Measurements from ENCODE around the gene VAPB. TPM values are rescaled to one million over a fixed set of nuclear protein-coding genes. Genes with fewer than 3 reads are reported as not detected.

The VAPB gene
- total RNA-seq, 1 donor from 2014 or later: 32.4 TPM

GRCh38 chr20:58436868-58437645 lies 48.0 kb downstream of the VAPB start:
- ATAC-seq: no peak

- ATAC-seq: no peak
These were observed 50.2 kb downstream of the VAPB start for GRCh38 chr20:58438970-58439808.

GRCh38 chr20:58440021-58440767 lies 51.2 kb downstream of the VAPB start:
- no peak for ATAC-seq

- no peak for ATAC-seq
These were observed 52.7 kb downstream of the VAPB start for GRCh38 chr20:58441723-58442122.

GRCh38 chr20:58444746-58445255 lies 55.8 kb downstream of the VAPB start:
- no peak for ATAC-seq

GRCh38 chr20:58446264-58446959 lies 57.4 kb downstream of the VAPB start:
- ATAC-seq: no peak

- ATAC-seq: no peak
These were observed 57.9 kb downstream of the VAPB start for GRCh38 chr20:58446960-58447265.

GRCh38 chr20:58447511-58448391 lies 58.7 kb downstream of the VAPB start:
- ATAC-seq: peak; percentile 55

GRCh38 chr20:58448958-58449357 lies 59.9 kb downstream of the VAPB start:
- no peak for ATAC-seq

GRCh38 chr20:58449681-58450221 lies 60.7 kb downstream of the VAPB start:
- ATAC-seq: no peak

- ATAC-seq: no peak
These were observed 61.2 kb downstream of the VAPB start for GRCh38 chr20:58450254-58450653.

- ATAC-seq: no peak
These were observed 63.7 kb downstream of the VAPB start for GRCh38 chr20:58452667-58453255.

- no peak for ATAC-seq
These were observed 64.4 kb downstream of the VAPB start for GRCh38 chr20:58453391-58453790.

GRCh38 chr20:58454460-58454859 lies 65.4 kb downstream of the VAPB start:
- ATAC-seq: no peak

GRCh38 chr20:58457083-58457695 lies 68.2 kb downstream of the VAPB start:
- ATAC-seq: peak; percentile 45

- ATAC-seq: peak; percentile 14
These were observed 69.5 kb downstream of the VAPB start for GRCh38 chr20:58458342-58459057.

- ATAC-seq: no peak
These were observed 70.2 kb downstream of the VAPB start for GRCh38 chr20:58459058-58459750.

- ATAC-seq: no peak
These were observed 72.1 kb downstream of the VAPB start for GRCh38 chr20:58461104-58461503.

- peak; percentile 47 for ATAC-seq
These were observed 72.9 kb downstream of the VAPB start for GRCh38 chr20:58461899-58462298.
